RWPE2 (cell line): ENCODE data around the gene CROCC2.

Experiments used
- ATAC-seq: fragments of 200-7000 bp; cut with Tn5 transposase; 3 replicates; pipeline ENCODE4 v1.9.1; 2021; ENCODE audit warnings: low read depth
- DNase-seq: peaks from one replicate; pipeline ENCODE4 v3.0.0-alpha.2; 2020; ENCODE audit warnings: low spot score
- H3K27ac ChIP-seq: fragments of 450-650 bp; 2 replicates; pipeline ENCODE4 v1.5.1; 2017; ENCODE audit warnings: mild to moderate bottlenecking; ENCODE audit not compliant: poor library complexity, severe bottlenecking
- H3K27me3 ChIP-seq: fragments of 250-450 bp; sonication (Bioruptor Pico); 2 replicates; pipeline ENCODE4 v1.5.1; 2021; ENCODE audit warnings: mild to moderate bottlenecking, moderate library complexity; ENCODE audit not compliant: insufficient read depth, poor library complexity, severe bottlenecking
- H3K36me3 ChIP-seq: fragments of 250-450 bp; sonication (Bioruptor Pico); 2 replicates; pipeline ENCODE4 v1.5.1; 2020; ENCODE audit warnings: low read depth, mild to moderate bottlenecking, moderate library complexity
- H3K4me1 ChIP-seq: fragments of 250-450 bp; sonication (Bioruptor Pico); 2 replicates; pipeline ENCODE4 v1.5.1; 2021; ENCODE audit warnings: mild to moderate bottlenecking, moderate library complexity; ENCODE audit not compliant: insufficient read depth, poor library complexity, severe bottlenecking
- H3K4me3 ChIP-seq: fragments of 250-450 bp; sonication (Bioruptor Pico); 2 replicates; pipeline ENCODE4 v1.5.1; 2021; ENCODE audit warnings: mild to moderate bottlenecking, moderate library complexity; ENCODE audit not compliant: severe bottlenecking
- H3K9me3 ChIP-seq: fragments of 250-450 bp; sonication (Bioruptor Pico); 2 replicates; pipeline ENCODE4 v1.5.1; 2021; ENCODE audit warnings: mild to moderate bottlenecking, moderate library complexity; ENCODE audit not compliant: severe bottlenecking
- CTCF ChIP-seq: fragments of 450-650 bp; IDR thresholded peaks from one replicate; pipeline ENCODE4 v1.5.1; 2017; ENCODE audit warnings: mild to moderate bottlenecking, moderate library complexity; ENCODE audit not compliant: poor library complexity, severe bottlenecking

The CROCC2 gene

GRCh38 chr2:240906911-240907590, 915 bp downstream of the CROCC2 start:
- DNase-seq (no peak), ATAC-seq (no peak)
- no peaks in the 10 kb centered on the region for H3K4me1 ChIP-seq
- no peak overlapping the region for H3K27ac ChIP-seq
- H3K36me3 ChIP-seq = no peaks in the 10 kb centered on the region
- no peak for TF ChIP-seq CTCF
- no peaks in the 10 kb centered on the region for H3K9me3 ChIP-seq
- H3K27me3 ChIP-seq = peaks cover 14% of the 10 kb centered on the region
- H3K4me3 ChIP-seq = no peak overlapping the region

GRCh38 chr2:240909216-240909974, 3.3 kb downstream of the CROCC2 start:
- no peaks in the 10 kb centered on the region for H3K9me3 ChIP-seq
- TF ChIP-seq CTCF = no peak
- H3K27ac ChIP-seq = no peak overlapping the region
- no peaks in the 10 kb centered on the region for H3K36me3 ChIP-seq
- H3K4me1 ChIP-seq = no peaks in the 10 kb centered on the region
- ATAC-seq (no peak), DNase-seq (no peak)
- H3K27me3 ChIP-seq = peaks cover 16% of the 10 kb centered on the region
- no peak overlapping the region for H3K4me3 ChIP-seq

GRCh38 chr2:240911641-240912265, 5.6 kb downstream of the CROCC2 start:
- no peaks in the 10 kb centered on the region for H3K9me3 ChIP-seq
- peaks cover 12% of the 10 kb centered on the region for H3K27me3 ChIP-seq
- H3K27ac ChIP-seq = no peak overlapping the region
- H3K36me3 ChIP-seq = no peaks in the 10 kb centered on the region
- no peak overlapping the region for H3K4me3 ChIP-seq
- TF ChIP-seq CTCF = no peak
- H3K4me1 ChIP-seq = no peaks in the 10 kb centered on the region
- DNase-seq (no peak), ATAC-seq (no peak)

- Histone ChIP-seq H3K36me3 (no peaks in the 10 kb centered on the region), H3K4me3 (no peak overlapping the region), H3K27ac (no peak overlapping the region), H3K9me3 (no peaks in the 10 kb centered on the region), H3K27me3 (peaks cover 7% of the 10 kb centered on the region), H3K4me1 (no peaks in the 10 kb centered on the region)
- TF ChIP-seq CTCF = no peak
- no peak for ATAC-seq
- no peak for DNase-seq
Observed at GRCh38 chr2:240912878-240913809, 7.0 kb downstream of the CROCC2 start.
